Cardiac fibroblast (primary cell): ENCODE data around the gene TANC1.

Source experiments
- DNase-seq, 2 donors: peaks; one replicate each; pipeline versions ENCODE4 v3.0.0 to v3.0.0-alpha.2; 2010; ENCODE audit warnings: low read depth in 2 of 2
- H3K4me3 ChIP-seq, 2 donors: replicated peaks in 1 of 2; 1 replicate in 1 of 2; 2 replicates in 1 of 2; pipeline ENCODE4 v1.5.1; 2011; ENCODE audit warnings: low read depth in 2 of 2, low read length in 2 of 2, mild to moderate bottlenecking in 2 of 2, moderate library complexity in 1 of 2
- TF ChIP-seq, protein P1 (sequence below): IDR thresholded peaks from one replicate; pipeline ENCODE4 v1.5.1; 2011; ENCODE audit warnings: low read depth, mild to moderate bottlenecking, low read length, inconsistent platforms

Gene TANC1

DNA sequence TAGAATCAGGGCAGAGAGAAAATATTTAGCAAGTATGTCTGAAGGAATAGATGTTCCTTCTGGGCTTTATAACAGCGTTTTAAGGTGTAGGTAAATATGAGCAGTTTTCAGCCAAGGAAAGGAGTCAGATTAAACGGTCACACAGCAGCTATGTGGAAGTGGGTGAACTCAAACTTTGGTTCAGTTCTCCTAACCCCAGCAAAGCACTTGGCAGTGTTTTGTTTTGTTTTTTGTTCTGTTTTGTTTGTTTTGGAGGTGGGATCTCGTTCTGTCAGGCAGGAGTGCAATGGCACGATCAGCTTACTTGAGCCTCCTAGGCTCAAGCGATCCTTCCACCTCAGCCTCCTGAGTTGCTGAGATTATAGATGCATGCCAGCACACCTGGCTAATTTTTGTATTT, 24.6 kb downstream of the TANC1 start:
- no peak overlapping the region for H3K4me3 ChIP-seq
- no peak for DNase-seq
- TF ChIP-seq, protein P1, sequence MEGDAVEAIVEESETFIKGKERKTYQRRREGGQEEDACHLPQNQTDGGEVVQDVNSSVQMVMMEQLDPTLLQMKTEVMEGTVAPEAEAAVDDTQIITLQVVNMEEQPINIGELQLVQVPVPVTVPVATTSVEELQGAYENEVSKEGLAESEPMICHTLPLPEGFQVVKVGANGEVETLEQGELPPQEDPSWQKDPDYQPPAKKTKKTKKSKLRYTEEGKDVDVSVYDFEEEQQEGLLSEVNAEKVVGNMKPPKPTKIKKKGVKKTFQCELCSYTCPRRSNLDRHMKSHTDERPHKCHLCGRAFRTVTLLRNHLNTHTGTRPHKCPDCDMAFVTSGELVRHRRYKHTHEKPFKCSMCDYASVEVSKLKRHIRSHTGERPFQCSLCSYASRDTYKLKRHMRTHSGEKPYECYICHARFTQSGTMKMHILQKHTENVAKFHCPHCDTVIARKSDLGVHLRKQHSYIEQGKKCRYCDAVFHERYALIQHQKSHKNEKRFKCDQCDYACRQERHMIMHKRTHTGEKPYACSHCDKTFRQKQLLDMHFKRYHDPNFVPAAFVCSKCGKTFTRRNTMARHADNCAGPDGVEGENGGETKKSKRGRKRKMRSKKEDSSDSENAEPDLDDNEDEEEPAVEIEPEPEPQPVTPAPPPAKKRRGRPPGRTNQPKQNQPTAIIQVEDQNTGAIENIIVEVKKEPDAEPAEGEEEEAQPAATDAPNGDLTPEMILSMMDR: no peak

DNA sequence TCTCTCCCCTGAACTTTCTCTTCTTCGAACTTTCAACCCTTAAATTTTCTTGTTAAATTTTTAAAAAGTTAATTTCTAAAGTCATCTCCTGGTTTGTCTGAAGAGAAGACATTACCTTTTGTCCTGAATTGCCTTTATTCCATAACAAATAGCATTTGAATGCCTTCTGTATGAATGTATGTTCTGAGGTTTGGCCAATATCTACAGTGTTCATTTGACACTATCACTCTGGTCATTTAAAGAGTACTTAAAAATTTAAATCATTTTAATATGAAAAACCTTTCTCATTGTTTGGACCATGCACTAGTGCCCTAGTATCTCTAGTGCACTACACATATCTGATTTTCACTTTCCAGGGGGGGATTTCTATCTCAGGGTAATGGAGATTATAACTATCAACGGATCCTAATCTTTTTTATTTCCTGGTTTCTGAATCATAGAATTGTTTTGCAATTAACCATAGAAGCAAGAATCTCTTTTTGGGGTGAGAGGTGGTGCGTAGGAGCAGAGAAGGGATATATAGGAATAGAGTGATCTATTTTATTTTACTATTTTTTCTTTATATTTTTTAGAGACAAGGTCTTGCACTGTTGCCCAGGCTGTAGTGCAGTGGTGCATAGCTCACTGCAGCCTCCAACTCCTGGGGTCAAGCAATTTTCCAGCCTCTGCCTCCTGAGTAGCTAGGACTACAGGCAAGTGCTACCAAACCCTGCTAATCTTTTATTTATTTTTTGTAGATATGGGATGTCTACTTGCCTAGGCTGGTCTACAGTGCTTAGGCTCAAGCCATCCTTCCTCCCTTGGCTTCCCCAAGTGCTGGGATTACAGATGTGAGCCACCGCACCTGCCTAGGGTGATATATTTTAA, 25.5 kb downstream of the TANC1 start:
- peak in 1 of 2 donors; percentile 45 for DNase-seq
- H3K4me3 ChIP-seq: no peak overlapping the region
- TF ChIP-seq, protein P1: no peak

DNA sequence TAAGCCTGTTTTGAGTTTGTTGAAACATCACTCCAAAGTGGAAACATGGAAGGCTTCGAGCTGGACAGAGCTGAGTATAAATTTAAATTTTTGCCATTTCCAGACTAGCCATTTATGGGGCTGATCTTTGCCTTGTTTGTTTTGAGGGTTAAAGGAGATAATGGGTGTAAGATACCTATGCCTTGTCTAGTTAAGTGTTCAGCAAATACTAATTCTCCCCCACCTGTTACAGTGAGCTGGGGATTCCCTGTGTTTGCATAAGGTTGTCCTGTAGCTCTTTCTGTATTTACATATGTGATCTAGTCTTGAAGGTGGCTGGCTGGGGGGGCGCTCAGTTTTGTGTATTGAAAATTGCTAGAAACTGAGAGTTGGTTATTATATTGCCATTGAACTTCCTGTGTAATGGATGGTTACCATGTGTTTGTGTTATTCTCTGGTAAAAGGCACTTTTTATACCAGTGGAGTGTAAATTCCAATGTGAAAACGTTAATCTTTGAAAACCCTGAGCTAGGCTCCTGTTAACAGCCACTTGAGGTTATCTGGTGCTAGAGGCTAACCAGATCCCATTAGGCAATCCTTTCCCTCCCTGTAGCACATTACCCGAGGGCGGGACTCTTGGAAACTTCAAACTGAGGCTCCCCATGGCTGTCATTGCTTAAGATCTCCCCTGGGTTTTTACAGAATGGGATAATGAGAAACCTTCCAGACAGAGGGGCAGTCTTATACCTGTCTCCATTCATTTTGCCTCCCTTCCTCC, 26.7 kb downstream of the TANC1 start:
- H3K4me3 ChIP-seq: no peak overlapping the region
- DNase-seq: peak in 1 of 2 donors; percentile 65
- TF ChIP-seq, protein P1: no peak

DNA sequence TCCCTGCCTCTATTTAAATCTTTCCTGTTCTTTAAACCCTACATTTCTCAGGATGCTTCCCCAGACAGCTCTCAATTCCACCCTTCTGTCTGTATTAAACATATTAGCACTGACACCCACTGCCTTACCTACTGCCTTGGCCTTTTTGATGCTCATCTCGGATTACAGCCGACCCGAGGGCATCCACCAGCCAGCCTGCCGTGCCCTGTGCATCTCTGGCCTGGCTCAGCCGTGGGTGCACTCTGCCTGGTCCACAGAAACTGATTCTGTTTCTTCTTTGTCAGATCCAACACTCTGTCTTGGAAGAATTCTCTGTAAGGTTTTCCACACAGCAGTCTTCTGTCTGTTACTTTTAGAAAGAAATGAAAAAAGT, 27.2 kb downstream of the TANC1 start:
- H3K4me3 ChIP-seq: no peak overlapping the region
- TF ChIP-seq, protein P1: no peak
- no peak for DNase-seq

DNA sequence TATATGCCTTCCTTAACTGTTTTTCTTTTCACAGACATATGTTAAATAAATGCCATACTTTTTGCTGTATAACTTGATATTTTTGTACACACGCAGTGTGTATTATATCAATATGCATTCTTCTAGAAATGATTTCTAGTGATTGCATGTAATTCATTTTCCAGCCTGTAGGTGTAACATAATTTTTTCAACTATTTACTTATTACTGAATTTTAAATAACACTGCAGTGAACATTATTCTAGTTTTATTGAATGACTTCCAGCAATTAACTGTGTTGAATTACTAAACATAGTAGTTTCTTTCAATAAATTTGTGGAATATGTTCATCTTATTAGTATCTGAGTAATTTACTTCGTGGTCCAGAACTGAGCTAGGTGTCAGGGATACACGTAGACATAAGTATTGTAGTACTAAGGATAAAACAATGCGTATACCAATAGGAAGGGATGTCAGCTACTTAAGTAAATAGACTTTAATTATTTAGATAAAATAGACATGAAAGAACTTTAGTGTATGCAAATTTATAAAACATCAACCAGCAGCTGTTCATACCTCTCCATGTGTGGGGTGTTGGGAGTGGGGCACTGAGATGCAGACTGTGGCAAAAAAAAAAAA, 28.0 kb downstream of the TANC1 start:
- no peak for DNase-seq
- H3K4me3 ChIP-seq: no peak overlapping the region
- TF ChIP-seq, protein P1: no peak

DNA sequence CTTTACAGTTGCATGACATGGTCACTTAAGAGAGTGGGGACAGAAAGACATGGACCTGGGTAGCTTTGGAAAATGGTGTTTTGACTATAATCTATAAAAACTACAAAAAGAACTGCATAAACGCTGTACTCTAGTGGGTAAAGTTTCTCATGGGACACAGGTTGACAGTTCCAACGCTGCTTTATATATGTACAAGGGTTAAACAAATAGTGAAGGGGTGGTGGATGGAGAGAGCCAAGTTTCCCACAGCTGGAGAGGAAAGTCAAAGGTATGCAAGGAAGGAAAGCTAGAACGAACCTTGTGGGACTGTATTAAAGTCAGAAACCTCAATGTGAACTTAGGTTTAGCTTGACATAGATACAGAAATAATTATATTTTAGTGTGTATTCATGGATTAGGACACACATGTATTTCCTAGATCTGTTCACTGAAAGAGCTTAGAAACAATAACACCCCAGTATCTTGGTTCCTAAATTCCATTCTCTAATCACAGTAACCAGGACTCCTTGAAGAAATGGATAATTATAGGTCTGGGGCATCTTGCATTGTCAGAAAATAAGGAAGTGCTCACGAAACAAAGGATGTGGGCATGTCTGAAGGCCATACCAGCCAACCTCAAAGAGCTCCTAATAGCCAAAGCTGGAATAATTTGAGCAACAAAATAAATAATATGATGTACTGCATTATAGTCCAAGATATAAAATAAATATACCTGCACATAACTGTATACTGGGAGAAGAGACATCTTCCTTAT, 28.8 kb downstream of the TANC1 start:
- no peak for DNase-seq
- TF ChIP-seq, protein P1: no peak
- H3K4me3 ChIP-seq: no peak overlapping the region
